ENCODE results near the gene AP3S2. TPM values are rescaled to one million over a fixed set of nuclear protein-coding genes. Genes with fewer than 3 reads are reported as not detected.
A peak's percentile ranks its signal among the peaks of the same experiment; 100 is the strongest.

AP3S2 gene
- total RNA-seq, 1 donor from 2014 or later = 32.2 TPM

GRCh38 chr15:89829616-89830440, 64.0 kb downstream of the AP3S2 start:
- H3K9me3 Mint-ChIP-seq = no peaks in the 10 kb centered on the region
- H3K4me1 Mint-ChIP-seq (ENCODE audit: unreplicated experiment) = peaks cover 19% of the 10 kb centered on the region
- no peaks in the 10 kb centered on the region for H3K27me3 Mint-ChIP-seq
- peak overlapping the region; percentile 59 for H3K4me3 Mint-ChIP-seq
- H3K36me3 Mint-ChIP-seq = peaks cover 4% of the 10 kb centered on the region
- TF ChIP-seq CTCF (conservative IDR thresholded peaks at IDR 0.05) = no peak
- DNase-seq (ENCODE audit: extremely low spot score, unreplicated experiment) = no peak
- peak overlapping the region; percentile 9 for H3K27ac Mint-ChIP-seq

GRCh38 chr15:89829161-89829560, 64.6 kb downstream of the AP3S2 start:
- DNase-seq (ENCODE audit: extremely low spot score, unreplicated experiment) = no peak
- Mint-ChIP-seq H3K4me1 (ENCODE audit: unreplicated experiment) (peaks cover 19% of the 10 kb centered on the region), H3K9me3 (no peaks in the 10 kb centered on the region), H3K27ac (peak overlapping the region; percentile 9), H3K4me3 (no peak overlapping the region), H3K36me3 (peaks cover 3% of the 10 kb centered on the region), H3K27me3 (no peaks in the 10 kb centered on the region)
- no peak for TF ChIP-seq CTCF (conservative IDR thresholded peaks at IDR 0.05)

- TF ChIP-seq CTCF (conservative IDR thresholded peaks at IDR 0.05) = no peak
- Mint-ChIP-seq H3K4me1 (ENCODE audit: unreplicated experiment) (peaks cover 19% of the 10 kb centered on the region), H3K27me3 (no peaks in the 10 kb centered on the region), H3K27ac (no peak overlapping the region), H3K4me3 (peak overlapping the region; percentile 31), H3K9me3 (no peaks in the 10 kb centered on the region), H3K36me3 (peaks cover 2% of the 10 kb centered on the region)
- DNase-seq (ENCODE audit: extremely low spot score, unreplicated experiment) = no peak
Observed at GRCh38 chr15:89828281-89829145, 65.3 kb downstream of the AP3S2 start.

- Mint-ChIP-seq H3K9me3 (no peaks in the 10 kb centered on the region), H3K4me3 (no peak overlapping the region), H3K27me3 (no peaks in the 10 kb centered on the region), H3K27ac (no peak overlapping the region), H3K4me1 (ENCODE audit: unreplicated experiment) (peaks cover 19% of the 10 kb centered on the region), H3K36me3 (no peaks in the 10 kb centered on the region)
- no peak for DNase-seq (ENCODE audit: extremely low spot score, unreplicated experiment)
- TF ChIP-seq CTCF (conservative IDR thresholded peaks at IDR 0.05) = no peak
Observed at GRCh38 chr15:89827829-89828228, 66.0 kb downstream of the AP3S2 start.

GRCh38 chr15:89826671-89827655, 66.8 kb downstream of the AP3S2 start:
- Mint-ChIP-seq H3K9me3 (no peaks in the 10 kb centered on the region), H3K27me3 (peaks cover 5% of the 10 kb centered on the region), H3K36me3 (no peaks in the 10 kb centered on the region), H3K27ac (no peak overlapping the region), H3K4me3 (no peak overlapping the region), H3K4me1 (ENCODE audit: unreplicated experiment) (peaks cover 19% of the 10 kb centered on the region)
- no peak for TF ChIP-seq CTCF (conservative IDR thresholded peaks at IDR 0.05)
- no peak for DNase-seq (ENCODE audit: extremely low spot score, unreplicated experiment)

Data from type B pancreatic cell (in vitro differentiated cells).